GM12878 (cell line): ENCODE data around the gene SHROOM3. TPM values are rescaled to one million over a fixed set of nuclear protein-coding genes. Genes with fewer than 3 reads are reported as not detected.

Source experiments
- ATAC-seq: fragments of 200-7000 bp; cut with Tn5 transposase; 3 replicates; pipeline ENCODE4 v1.9.1; 2020; ENCODE audit warnings: mild to moderate bottlenecking, moderate library complexity
- BruUV-seq: library from RNA; stranded (reverse); fragments of 400-500 nt; replicated peaks from 2 replicates; lab custom pipeline; 2021; lab: Mats Ljungman, UMichigan
- CTCF ChIA-PET: fragments of 300-600 bp; sonication (Branson Sonifier 250); formaldehyde crosslinking; extraction: SDS; loops from one replicate; lab custom pipeline; 2021; ENCODE audit warnings: inconsistent platforms; lab: Yijun Ruan, JAX
- POLR2A ChIA-PET: fragments of 350-600 bp; formaldehyde crosslinking; extraction: SDS; loops from one replicate; lab custom pipeline; 2021; ENCODE audit warnings: inconsistent platforms; lab: Charles Lee
- RAD21 ChIA-PET: fragments of 300-600 bp; sonication (Branson Sonifier 250); formaldehyde crosslinking; loops from one replicate; lab custom pipeline; 2023; ENCODE audit warnings: antibody characterized with exemption; ENCODE audit not compliant: unreplicated experiment; lab: Charles Lee
- SMC1A ChIA-PET: fragments of 300-600 bp; sonication (Branson Sonifier 250); formaldehyde crosslinking; loops from one replicate; lab custom pipeline; 2023; ENCODE audit not compliant: unreplicated experiment, uncharacterized antibody; lab: Charles Lee
- DNase-seq: peaks from one replicate; pipeline ENCODE4 v3.0.0-alpha.2; 2011; ENCODE audit warnings: low read depth, low spot score
- FAIRE-seq: peaks from 3 replicates; lab custom pipeline; 2011; peaks lifted over from hg19 to GRCh38; lab: Jason Lieb, UNC
- H2AFZ ChIP-seq: 2 replicates; pipeline ENCODE4 v1.6.0; 2011; ENCODE audit warnings: low read depth, low read length, control low read depth; ENCODE audit not compliant: control insufficient read depth
- H3K27ac ChIP-seq: 2 replicates; pipeline ENCODE4 v1.5.1; 2011; ENCODE audit warnings: control low read depth; ENCODE audit not compliant: control insufficient read depth, insufficient read depth
- H3K27me3 ChIP-seq, 2 experiments: replicated peaks in 1 of 2; 2 replicates each; pipeline versions ENCODE4 v1.6.0 to v1.6.1; 2011; ENCODE audit warnings: low read length in 1 of 2; ENCODE audit not compliant: control insufficient read depth in 2 of 2, insufficient read depth in 2 of 2
- H3K36me3 ChIP-seq, 2 experiments: 2 replicates each; pipeline ENCODE4 v1.5.1; 2011; ENCODE audit warnings: low read length in 1 of 2; ENCODE audit not compliant: control insufficient read depth in 2 of 2, insufficient read depth in 2 of 2
- H3K4me1 ChIP-seq: 2 replicates; pipeline ENCODE4 v1.6.1; 2011; ENCODE audit warnings: mild to moderate bottlenecking, low read length, moderate library complexity, mixed read lengths; ENCODE audit not compliant: control insufficient read depth, insufficient read depth
- H3K4me2 ChIP-seq: 2 replicates; pipeline ENCODE4 v1.6.0; 2011; ENCODE audit warnings: control low read depth; ENCODE audit not compliant: control insufficient read depth, insufficient read depth
- H3K4me3 ChIP-seq: fragments of 200-600 bp; sonication (generic); 2 replicates; pipeline ENCODE4 v1.5.1; 2016
- H3K79me2 ChIP-seq: 2 replicates; pipeline ENCODE4 v1.6.0; 2011; ENCODE audit warnings: low read length; ENCODE audit not compliant: control insufficient read depth, insufficient read depth
- H3K9ac ChIP-seq: 2 replicates; pipeline ENCODE4 v1.8.0; 2011; ENCODE audit warnings: low read length, control low read depth, mixed read lengths; ENCODE audit not compliant: control insufficient read depth, insufficient read depth
- H3K9me3 ChIP-seq: replicated peaks from 3 replicates; pipeline ENCODE4 v1.5.1; 2011; ENCODE audit warnings: mild to moderate bottlenecking, low read length; ENCODE audit not compliant: control insufficient read depth, insufficient read depth
- H4K20me1 ChIP-seq: 2 replicates; pipeline ENCODE4 v1.6.0; 2011; ENCODE audit not compliant: control insufficient read depth, insufficient read depth
- BCL11A ChIP-seq: IDR thresholded peaks from 2 replicates; pipeline ENCODE4 v1.6.1; 2011; ENCODE audit warnings: low read depth, low read length
- CEBPB ChIP-seq, 2 experiments: fragments of 150-350 bp in 1 of 2; IDR thresholded peaks; 2 replicates each; pipeline ENCODE4 v1.6.1; 2012 to 2014; ENCODE audit warnings: low read depth in 2 of 2, low read length in 2 of 2, borderline replicate concordance in 1 of 2, inconsistent platforms in 1 of 2
- EED ChIP-seq: sonication (generic); IDR thresholded peaks from 2 replicates; pipeline ENCODE4 v1.6.1; 2016; ENCODE audit warnings: antibody characterized with exemption, low read depth
- EP300 ChIP-seq, 2 experiments: fragments of 150-350 bp in 1 of 2; IDR thresholded peaks; 2 replicates each; pipeline ENCODE4 v1.6.1; 2011 to 2012; ENCODE audit warnings: low read depth in 2 of 2, low read length in 2 of 2, borderline replicate concordance in 1 of 2, improper control_type of control experiment in 1 of 2, inconsistent platforms in 1 of 2; ENCODE audit not compliant: control insufficient read depth in 1 of 2
- ESRRA ChIP-seq: IDR thresholded peaks from 2 replicates; pipeline ENCODE4 v1.6.1; 2012; ENCODE audit warnings: mild to moderate bottlenecking, low read length, improper control_type of control experiment
- FOXM1 ChIP-seq: IDR thresholded peaks from 2 replicates; pipeline ENCODE4 v1.6.1; 2012; ENCODE audit warnings: low read depth, mild to moderate bottlenecking, inconsistent platforms, low read length, moderate library complexity
- GABPA ChIP-seq: IDR thresholded peaks from 2 replicates; pipeline ENCODE4 v1.6.1; 2014; ENCODE audit warnings: antibody characterized with exemption, low read depth, mild to moderate bottlenecking, inconsistent platforms
- HDAC2 ChIP-seq: fragments of 200-600 bp; sonication (generic); IDR thresholded peaks from 2 replicates; pipeline ENCODE4 v1.6.1; 2017
- IKZF1 ChIP-seq: fragments of 450-650 bp; conservative IDR thresholded peaks from 2 replicates; pipeline ENCODE4 v1.6.1; 2017; ENCODE audit warnings: antibody characterized with exemption, mild to moderate bottlenecking
- NBN ChIP-seq: fragments of 450-650 bp; IDR thresholded peaks from 2 replicates; pipeline ENCODE4 v1.6.1; 2016
- NKRF ChIP-seq: fragments of 450-650 bp; conservative IDR thresholded peaks from 2 replicates; pipeline ENCODE4 v1.6.1; 2017; ENCODE audit warnings: mild to moderate bottlenecking, moderate library complexity
- NR2C1 ChIP-seq: fragments of 450-650 bp; IDR thresholded peaks from 2 replicates; pipeline ENCODE4 v1.6.1; 2017; ENCODE audit warnings: antibody characterized with exemption, mild to moderate bottlenecking, moderate library complexity
- NR2C2 ChIP-seq: IDR thresholded peaks from 2 replicates; pipeline ENCODE4 v1.6.1; 2011; ENCODE audit warnings: borderline replicate concordance, low read depth; ENCODE audit not compliant: control insufficient read depth, insufficient read length
- NR2F1 ChIP-seq: fragments of 450-650 bp; conservative IDR thresholded peaks from 2 replicates; pipeline ENCODE4 v1.6.1; 2017; ENCODE audit warnings: mild to moderate bottlenecking
- POLR2AphosphoS2 ChIP-seq: IDR thresholded peaks from 2 replicates; pipeline ENCODE4 v1.6.1; 2011; ENCODE audit warnings: low read depth, mild to moderate bottlenecking, low read length, improper control_type of control experiment, moderate library complexity
- RELA ChIP-seq: fragments of 450-650 bp; IDR thresholded peaks from 2 replicates; pipeline ENCODE4 v1.8.0; 2014; ENCODE audit warnings: borderline replicate concordance; ENCODE audit not compliant: partially characterized antibody
- TCF12 ChIP-seq: IDR thresholded peaks from 2 replicates; pipeline ENCODE4 v1.6.1; 2011; ENCODE audit warnings: low read depth, mild to moderate bottlenecking, low read length
- YY1 ChIP-seq: IDR thresholded peaks from 2 replicates; pipeline ENCODE4 v1.6.1; 2011; ENCODE audit warnings: low read depth, mild to moderate bottlenecking, low read length
- ZNF274 ChIP-seq: IDR thresholded peaks from one replicate; pipeline ENCODE4 v1.8.0; 2011; ENCODE audit not compliant: insufficient read length, insufficient read depth
- WGBS: methylation state at CpG from one replicate; pipeline ENCODE4 v1.1.6; 2016; ENCODE audit warnings: low lambda C conversion rate; ENCODE audit not compliant: insufficient replicate concordance, insufficient coverage; ENCODE audit errors: missing lambda C conversion rate; 5-methylcytosine and 5-hydroxymethylcytosine counted together
- in situ Hi-C: fragments of 300-500 bp; cut with MboI; formaldehyde crosslinking; loops from 9 replicates; pipeline ENCODE4 v1.14.3; 2018; ENCODE audit warnings: mixed read lengths
- intact Hi-C: fragments of 100-400 bp; cut with micrococcal nuclease; formaldehyde crosslinking; loops from one replicate; pipeline ENCODE4 v1.14.2; 2022; ENCODE audit not compliant: unreplicated experiment
- polyA plus RNA-seq, 11 experiments: library from polyadenylated mRNA; depleted of rRNA in 4 of 11; unstranded in 6 of 11; stranded (reverse) in 5 of 11; fragments of >200 nt; fragmentation: Nextera tagmentation in 4 of 11; fragmentation: Illumina TruSeq in 1 of 11; extraction: Ambion mirVana in 4 of 11; extraction: Trizol in 1 of 11; gene quantifications; 1 replicate in 1 of 11; 2 replicates in 10 of 11; pipeline versions ENCODE4 v1.2.1 to v1.2.3, GENCODE V29; 2011 to 2016; ENCODE audit warnings: inconsistent platforms in 2 of 11, missing spikeins in 2 of 11, low read depth in 1 of 11
- total RNA-seq, 4 experiments: library from RNA; depleted of rRNA in 3 of 4; stranded (reverse); fragments of >200 nt in 3 of 4; fragmentation: Illumina TruSeq in 1 of 4; extraction: Trizol in 1 of 4; gene quantifications; 2 replicates each; pipeline versions ENCODE4 v1.2.1 to v1.2.3, GENCODE V29; 2013 to 2021

The SHROOM3 gene
- total and polyA plus RNA-seq, 10 of the 15 experiments (the other 5 are each of a cell fraction or from before 2014, with no cell fraction given) = under 0.01 to 0.29 (median 0.08) TPM; not detected in 1

GRCh38 chr4:76489686-76490161 is 54.7 kb downstream of the SHROOM3 start:
- intact Hi-C loops = no loop called here

More at GRCh38 chr4:76489686-76490161, 54.7 kb downstream of the SHROOM3 start:
- Histone ChIP-seq H2AFZ (no peak overlapping the region), H3K9me3 (no peaks in the 10 kb centered on the region; the same call in 2 of the 3 replicates), H3K9ac (no peak overlapping the region), H3K4me3 (no peak overlapping the region), H3K27ac (no peak overlapping the region), H3K79me2 (no peaks in the 10 kb centered on the region), H3K4me2 (no peak overlapping the region), H3K27me3 (no peaks in the 10 kb centered on the region; a peak in 1 of 4 replicates), H3K36me3 (no peaks in the 10 kb centered on the region), H4K20me1 (no peaks in the 10 kb centered on the region), H3K4me1 (no peaks in the 10 kb centered on the region)
- ChIA-PET POLR2A (no interaction called here), CTCF (no interaction called here), SMC1A (no interaction called here), RAD21 (no interaction called here)
- FAIRE-seq = no peak
- ATAC-seq = no peak
- in situ Hi-C loops = no loop called here
- no peak for DNase-seq
- no TSS peak for BruUV-seq
- TF ChIP-seq NR2C1 (no peak), NKRF (no peak), NR2C2 (no peak), IKZF1 (no peak), NBN (no peak), EED (no peak), ESRRA (no peak), NR2F1 (no peak), FOXM1 (no peak), TCF12 (no peak), POLR2AphosphoS2 (no peak), RELA (no peak), YY1 (no peak), HDAC2 (no peak), EP300 (IDR thresholded peaks at IDR 0.05; ENCODE audit: borderline replicate concordance in 1 of 2, control insufficient read depth in 1 of 2, low read depth in 2 of 2, low read length in 2 of 2) (no peak), CEBPB (IDR thresholded peaks at IDR 0.05; ENCODE audit: borderline replicate concordance in 1 of 2, low read depth in 2 of 2, low read length in 2 of 2) (no peak), GABPA (no peak), BCL11A (no peak), ZNF274 (no peak)
- WGBS = 57% methylated on average over 6 of the region's 6 CpGs
